Fibroblast of skin of back (primary cell): Measurements from ENCODE around the gene C4orf50.

Experiments
- DNase-seq: peaks from one replicate; pipeline ENCODE4 v3.0.0-alpha.2; 2013

The C4orf50 gene

DNA sequence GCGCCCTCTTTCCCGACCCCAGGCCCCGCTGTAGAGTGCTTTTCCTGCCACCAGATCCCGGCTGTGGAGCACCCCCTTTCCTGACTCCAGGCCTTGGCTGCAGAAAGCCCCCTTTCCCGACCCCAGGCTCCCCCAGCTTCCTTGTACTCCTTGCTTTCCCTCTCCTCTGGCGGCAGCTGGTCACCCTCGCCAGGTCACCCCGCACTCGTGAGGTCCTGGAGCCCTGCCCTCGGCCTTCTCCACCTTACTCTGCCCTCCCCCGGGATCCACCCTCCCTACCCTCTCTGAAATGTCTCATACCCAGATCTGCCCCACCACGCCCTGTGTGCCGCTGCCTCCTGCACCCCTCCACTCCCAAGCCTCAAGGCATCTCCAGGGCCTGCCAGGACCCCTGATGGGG, 25.0 kb upstream of the C4orf50 start:
- DNase-seq, result no peak

- DNase-seq, result no peak
Measured at GRCh38 chr4:6042293-6043063, 24.2 kb upstream of the C4orf50 start.

GRCh38 chr4:6041800-6042199, 23.6 kb upstream of the C4orf50 start:
- no peak for DNase-seq

DNA sequence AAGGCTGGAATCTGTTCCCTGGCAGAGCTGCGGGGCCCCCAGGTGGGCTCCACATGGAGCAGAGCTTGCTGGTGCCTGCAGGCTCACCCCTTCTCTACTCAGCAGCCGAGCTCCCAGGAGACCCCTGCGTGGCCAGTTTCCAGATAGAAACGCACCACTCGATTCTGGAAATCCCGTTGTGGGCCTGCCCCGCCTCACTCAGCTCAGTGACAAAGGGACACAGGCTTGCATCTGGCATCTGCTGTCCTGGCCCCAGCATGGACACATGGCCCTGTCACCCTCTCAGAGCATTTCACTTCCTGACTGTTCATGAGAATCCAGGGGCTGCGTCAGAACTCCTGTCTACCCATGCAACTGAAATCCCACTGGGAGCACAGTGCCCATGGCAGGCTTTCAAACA, 20.5 kb upstream of the C4orf50 start:
- no peak for DNase-seq

- no peak for DNase-seq
Measured at GRCh38 chr4:6035786-6036185, 17.6 kb upstream of the C4orf50 start.

- DNase-seq, result no peak
Measured at GRCh38 chr4:6033381-6033780, 15.2 kb upstream of the C4orf50 start.

DNA sequence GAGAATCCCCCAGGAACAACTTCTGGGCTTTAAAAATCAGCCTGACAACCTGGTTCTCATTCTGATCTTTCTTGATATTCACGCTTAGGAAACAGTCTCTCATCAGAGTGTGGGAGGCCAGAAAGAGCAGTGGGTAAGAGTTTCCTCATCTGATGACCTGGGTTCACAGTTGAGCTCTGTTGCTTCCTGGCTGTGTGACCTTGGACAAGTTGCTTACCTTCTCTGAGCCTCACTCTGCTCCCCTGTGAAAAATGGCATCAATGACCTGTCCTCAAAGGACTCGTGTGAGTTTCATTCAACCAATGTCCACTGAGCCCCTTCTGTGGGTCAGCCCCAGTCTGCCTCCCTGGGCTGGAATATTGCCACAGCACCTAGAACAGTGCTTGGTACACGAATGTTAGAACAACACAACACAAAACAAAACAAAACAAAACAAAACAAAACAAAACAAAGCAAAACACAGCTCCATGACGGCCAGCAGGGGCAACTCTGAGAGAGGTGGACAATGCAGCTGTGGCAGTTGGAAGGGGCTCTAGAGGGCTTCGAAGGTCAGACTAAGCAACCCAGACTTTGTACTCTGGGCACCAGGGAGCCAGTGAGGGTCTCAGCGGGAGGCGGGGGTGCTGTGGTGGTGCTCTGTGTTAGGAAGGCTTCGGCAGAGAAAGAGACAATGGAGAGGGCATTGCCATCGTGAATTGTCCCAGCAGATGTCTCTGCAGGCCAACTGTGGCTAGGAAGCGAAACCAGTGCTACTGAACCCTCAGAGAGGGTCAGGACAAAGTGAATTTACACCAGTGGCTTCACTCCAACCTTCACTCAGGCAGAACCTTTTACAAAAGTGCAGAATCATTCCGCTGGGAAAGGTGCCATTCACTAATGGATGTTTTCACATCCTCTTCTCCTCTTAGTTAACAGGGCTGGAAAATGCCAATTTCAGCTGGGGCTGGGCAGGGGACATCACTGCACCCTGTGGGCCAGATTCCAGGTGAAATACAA, 14.3 kb upstream of the C4orf50 start:
- DNase-seq, result no peak

- no peak for DNase-seq
Measured at GRCh38 chr4:6031846-6032245, 13.6 kb upstream of the C4orf50 start.

DNA sequence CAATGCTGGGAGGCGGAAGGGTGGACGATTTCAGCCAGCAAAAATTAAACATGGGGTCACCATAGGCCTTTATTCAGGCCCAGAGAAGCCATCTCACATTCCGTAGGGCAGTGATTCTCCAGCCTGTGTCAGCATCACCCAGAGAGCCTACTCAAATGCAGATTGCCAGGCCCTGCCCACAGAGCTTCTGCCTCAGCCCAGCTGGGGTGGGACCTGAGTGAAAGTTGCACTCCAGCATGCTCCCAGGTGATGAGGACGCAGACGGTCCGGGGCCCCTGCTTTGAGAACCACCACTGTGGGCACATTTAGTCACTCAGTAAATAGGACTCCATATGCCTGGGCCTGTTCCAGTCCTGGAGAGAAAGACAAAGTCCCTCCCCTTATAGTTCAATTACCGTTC, 12.4 kb upstream of the C4orf50 start:
- DNase-seq, result no peak

DNA sequence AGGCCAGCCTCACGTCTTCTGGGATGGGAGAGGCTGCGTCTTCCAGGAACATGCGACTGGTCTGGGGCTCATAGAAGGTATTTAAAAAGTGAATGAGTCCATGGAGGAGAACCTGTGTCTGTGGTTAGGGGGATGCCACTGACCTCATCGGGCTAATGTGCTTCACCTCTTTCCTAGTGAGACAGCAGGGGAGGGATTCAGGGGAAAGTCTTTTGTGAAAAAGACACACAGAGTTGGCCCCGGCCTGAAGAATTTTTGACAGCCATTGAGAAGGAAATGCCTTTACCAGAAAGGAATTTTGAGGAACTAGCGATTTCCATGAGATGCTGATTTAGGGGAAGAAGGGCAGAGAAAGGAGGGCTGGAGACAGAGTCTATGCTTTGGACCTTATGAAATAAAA, 11.0 kb upstream of the C4orf50 start:
- DNase-seq, result no peak

- no peak for DNase-seq
Measured at GRCh38 chr4:6028168-6028567, 9.9 kb upstream of the C4orf50 start.

DNA sequence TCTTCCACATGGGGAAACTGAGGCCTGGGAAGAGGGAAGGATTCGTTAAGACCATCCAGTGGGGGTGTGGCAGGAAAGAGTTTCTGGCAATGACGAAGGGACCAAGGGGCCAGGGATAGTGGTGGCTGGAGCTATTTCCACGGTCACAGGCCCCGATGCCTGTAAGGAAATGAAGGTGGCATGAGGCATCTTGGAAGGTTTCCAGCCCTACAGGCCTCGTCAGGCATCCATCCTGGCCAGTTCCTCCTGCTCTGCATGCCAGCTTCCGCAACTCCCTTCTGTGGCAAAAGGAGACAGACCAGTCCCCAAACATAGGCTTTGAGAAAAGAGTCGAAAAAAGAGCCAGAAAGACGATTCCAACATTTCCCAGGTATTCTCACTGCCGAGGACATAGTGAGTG, 9.2 kb upstream of the C4orf50 start:
- DNase-seq, result no peak

DNA sequence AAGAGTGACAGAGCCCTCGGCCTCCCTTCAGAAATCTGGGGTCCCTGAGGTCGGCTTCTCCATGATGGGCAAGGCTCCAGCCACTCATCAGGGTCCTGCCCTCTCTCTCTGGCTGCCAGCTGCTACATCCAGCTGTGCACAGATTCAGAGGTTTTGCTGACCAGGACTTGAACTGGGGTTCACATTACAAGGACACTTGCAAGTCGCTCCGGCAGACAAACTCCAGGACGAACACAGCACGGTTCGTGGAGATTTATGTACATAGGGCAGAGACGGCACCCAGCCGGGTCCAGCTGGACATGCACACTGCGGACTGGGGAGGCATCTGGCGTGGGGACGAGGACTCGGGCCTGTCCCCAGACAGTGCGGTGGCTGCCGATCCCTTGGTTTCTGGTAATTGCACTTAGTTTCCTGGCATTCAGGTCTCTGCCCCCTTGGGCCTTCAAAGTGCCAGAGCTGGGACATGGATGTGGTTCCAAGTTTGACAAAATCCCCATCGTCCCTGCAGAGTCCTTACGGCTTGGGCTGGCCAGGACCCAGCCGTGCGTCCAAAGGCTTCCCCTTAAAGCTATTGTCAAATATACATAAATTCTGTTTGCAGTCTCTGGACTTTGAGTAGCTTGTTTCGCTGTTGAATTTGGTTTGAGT, 6.2 kb upstream of the C4orf50 start:
- DNase-seq, result no peak

DNA sequence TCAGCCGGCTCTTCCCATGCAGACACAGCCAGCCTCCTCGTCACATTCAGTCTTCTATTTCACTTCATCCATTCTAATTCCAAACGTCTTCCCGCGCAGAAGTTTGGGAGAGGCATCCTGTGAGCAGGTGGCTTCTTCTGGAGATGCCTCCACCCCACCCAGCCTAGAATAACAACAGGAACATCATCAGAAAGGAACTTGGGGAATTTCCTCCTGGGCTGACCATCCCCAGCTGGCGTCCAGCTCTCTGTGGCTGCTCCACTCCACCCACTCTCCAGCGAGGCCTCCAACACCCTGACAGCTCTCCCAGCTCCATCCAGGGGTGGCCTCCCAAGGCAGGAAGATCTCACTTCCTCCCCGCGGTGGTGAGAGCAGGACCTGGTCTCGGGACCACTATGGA, 5.5 kb upstream of the C4orf50 start:
- no peak for DNase-seq

- no peak for DNase-seq
Measured at GRCh38 chr4:6022607-6023288, 4.5 kb upstream of the C4orf50 start.

DNA sequence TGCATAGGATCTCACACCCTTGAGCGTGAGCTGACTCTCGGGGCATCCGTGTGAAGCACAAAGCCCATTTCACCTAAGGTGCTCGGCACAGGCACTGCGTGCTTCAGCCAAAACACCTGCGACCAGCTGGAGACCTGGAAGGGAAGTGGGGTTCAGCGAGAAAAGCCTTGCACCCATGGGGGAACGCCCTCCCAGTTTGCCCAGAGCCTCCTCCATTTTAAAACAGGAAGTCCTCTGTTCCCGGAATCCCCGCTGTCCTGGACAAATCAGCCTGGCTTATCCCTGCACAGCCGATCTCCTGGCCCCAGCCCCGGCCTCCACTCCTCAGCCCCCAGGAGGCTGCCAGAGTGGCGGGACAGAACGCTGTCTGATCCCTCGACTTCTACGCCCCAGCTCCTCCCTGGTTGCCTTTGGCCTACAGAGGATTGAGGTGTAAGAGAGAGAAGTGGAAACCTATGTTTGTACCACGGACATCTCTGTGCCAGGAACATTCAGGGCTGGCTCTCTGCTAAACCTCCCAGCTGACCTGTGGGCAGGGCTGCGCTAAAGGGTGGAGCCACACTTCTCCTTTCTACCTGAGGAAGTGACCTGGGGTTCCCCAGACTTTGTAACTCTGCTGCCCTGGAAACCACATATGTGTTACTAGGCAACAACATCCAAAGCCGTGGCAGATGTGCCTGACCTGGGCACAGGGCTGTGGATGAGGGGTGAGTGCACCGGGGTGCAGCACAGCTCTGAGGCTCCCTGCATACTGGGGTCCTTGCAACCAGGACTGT, 3.8 kb upstream of the C4orf50 start:
- no peak for DNase-seq

DNA sequence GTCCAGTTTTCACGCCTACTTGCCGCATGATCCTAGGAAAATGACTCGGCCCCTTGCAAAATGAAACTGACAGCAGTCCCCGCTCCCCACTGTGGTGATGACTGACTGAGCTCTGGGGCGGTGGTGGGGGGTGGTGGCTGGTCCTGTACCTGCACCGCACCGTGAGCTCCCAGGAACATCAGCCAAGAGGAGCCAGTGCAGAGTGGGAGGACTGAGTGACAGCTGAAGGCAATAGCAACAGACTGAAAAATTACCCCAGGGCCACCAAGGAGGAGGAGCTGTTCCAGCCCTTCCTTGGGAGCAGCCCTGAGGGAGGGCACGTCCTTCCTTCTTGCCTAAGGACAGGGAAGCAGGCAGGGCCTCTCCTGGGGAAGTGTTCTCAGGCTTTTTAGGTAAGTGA, 2.4 kb upstream of the C4orf50 start:
- DNase-seq, result no peak

- DNase-seq, result peak; percentile 44
Measured at GRCh38 chr4:6019316-6020263, 1.4 kb upstream of the C4orf50 start.

- no peak for DNase-seq
Measured at GRCh38 chr4:6017800-6018199, 431 bp downstream of the C4orf50 start.

DNA sequence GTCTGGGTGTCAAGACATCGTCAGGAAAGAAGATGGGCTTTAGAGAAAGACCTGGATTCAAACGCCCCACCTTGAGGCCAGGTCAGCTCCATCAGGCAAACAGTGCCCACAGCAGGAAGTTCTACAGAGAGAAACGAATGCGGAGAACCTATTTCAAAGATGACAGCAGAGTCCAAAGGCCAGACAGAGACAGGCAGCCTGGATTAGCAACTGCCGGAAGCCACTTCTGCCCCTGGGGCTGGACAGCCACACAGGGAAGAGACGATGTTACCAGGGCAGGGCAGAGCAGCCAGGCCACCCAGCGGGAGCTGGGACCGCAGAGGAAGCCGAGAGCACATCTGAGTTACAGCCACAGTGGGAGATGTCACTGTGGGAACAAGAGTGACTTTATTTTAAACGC, 1.2 kb downstream of the C4orf50 start:
- DNase-seq, result no peak

- DNase-seq, result no peak
Measured at GRCh38 chr4:6013564-6013963, 4.7 kb downstream of the C4orf50 start.
